GM18873 (cell line): ENCODE measurements around the gene TXN2.
"Not testable (repeated sequence)": the region's sequence is repeated elsewhere in the genome, so short reads cannot be mapped to it uniquely, and the experiment has no call there.

Source experiments
- ATAC-seq: cut with Tn5 transposase; IDR thresholded peaks from one replicate; pipeline ENCODE4 v1.9.1; 2021; ENCODE audit warnings: mild to moderate bottlenecking, moderate library complexity, moderate number of reproducible peaks; ENCODE audit not compliant: unreplicated experiment, low FRiP score

Gene TXN2

DNA sequence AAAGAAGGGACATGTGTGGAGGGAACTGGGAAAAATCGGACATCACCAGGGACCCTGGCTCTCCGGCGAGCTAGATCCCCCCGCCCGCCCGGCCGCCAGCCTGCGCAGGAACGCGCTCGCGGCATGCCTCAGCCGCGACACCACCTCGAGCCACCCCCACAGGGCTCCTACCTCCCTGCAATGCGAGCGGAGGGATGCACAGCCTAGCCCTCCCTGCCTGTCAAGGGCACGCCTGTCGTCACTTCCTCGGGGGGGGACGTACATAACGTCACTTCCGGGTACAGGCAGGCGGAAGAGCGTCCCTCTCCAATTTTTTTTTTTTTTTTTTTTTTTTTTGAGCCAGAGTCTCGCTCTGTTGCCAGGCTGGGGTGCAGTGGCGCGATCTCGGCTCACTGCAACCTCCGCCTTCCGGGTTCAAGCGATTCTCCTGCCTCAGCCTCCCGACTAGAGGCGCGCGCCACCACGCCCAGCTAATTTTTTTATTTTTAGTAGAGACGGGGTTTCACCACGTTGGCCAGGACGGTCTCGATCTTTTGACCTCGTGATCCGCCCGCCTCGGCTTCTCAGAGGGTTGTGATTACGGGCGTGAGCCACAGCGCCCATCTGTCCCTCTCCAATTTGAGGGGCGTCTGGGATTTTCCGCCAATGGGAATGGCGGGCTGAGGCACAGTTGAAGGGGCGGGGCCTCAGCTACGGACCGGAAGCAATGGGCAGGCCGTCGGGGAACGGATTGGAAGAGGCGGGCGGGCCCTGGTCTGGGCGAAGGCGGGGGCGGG is at the start of gene TXN2:
Gene TXN2 (minus strand): TSS at position 248 of the 776 bp plus-strand sequence. CDS start 803 bp downstream, outside the sequence.
- ATAC-seq, result peak; percentile 73

- peak; percentile 92 for ATAC-seq
Observed at GRCh38 chr22:36528795-36529751, 47.6 kb upstream of the TXN2 start, which contains the start of gene EIF3D. EIF3D (minus strand) TSS chr22:36529166; CDS start chr22:36526121, 3,045 bp downstream.

DNA sequence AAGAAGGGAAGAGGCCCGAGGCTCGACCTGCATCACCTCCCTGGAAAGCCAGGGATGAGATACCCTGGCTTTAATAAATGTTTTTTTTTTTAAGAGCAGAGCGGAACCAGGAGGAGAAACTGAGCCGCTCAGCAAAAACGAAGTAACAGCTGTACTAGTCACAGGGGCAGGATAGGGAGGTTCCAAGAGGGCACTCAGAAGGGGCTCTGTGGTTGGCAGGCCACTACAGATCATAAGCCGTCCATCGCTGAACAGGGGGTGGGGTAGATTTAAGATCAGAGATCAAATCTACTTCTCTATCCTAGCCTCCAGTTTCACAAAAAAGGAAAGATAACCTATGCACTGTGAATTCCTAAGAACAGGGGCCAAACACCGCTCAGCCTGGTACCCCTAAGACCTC is 46.9 kb upstream of the TXN2 start:
- ATAC-seq, result no peak

- ATAC-seq, result no peak
Observed at GRCh38 chr22:36522662-36523061, 41.2 kb upstream of the TXN2 start.

- no peak for ATAC-seq
Observed at GRCh38 chr22:36520423-36520822, 39.0 kb upstream of the TXN2 start.

- not testable (repeated sequence) for ATAC-seq
Observed at GRCh38 chr22:36519906-36520305, 38.5 kb upstream of the TXN2 start.

DNA sequence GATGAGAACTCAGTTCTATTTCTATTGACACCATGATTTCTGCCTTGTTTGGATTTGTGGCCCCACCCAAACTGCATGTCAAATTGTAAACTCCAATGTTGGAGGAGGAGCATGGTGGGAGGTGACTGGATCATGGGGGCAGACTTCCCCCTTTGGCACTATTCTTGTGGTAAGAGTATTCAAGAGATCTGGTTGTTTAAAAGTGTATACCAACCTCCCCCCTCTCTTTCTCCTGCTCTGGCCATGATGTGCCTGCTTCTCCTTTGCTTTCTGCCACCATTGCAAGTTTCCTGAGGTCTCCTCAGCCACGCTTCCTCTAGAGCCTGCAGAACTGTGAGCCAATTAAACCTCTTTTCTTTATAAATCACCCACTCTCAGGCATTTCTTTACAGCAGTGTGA is 33.3 kb upstream of the TXN2 start:
- no peak for ATAC-seq

DNA sequence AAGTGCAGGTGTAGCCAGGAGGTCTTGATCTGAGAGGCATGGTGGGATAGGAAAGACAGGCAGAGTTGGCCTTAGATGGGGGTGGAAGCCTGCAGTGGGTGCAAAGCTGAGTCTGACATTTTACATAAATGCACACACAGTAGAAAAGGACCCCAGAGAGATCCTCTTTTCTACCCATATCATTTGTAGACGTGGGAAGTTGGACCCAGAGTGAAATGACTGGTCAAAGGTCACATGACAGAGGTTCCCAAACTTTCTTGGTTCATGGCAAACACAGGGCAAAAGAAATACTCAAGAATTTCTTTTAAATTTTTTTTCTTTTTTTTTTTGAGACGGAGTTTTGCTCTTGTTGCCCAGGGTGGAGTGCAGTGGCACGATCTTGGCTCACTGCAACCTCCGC is 31.6 kb upstream of the TXN2 start:
- ATAC-seq, result no peak

DNA sequence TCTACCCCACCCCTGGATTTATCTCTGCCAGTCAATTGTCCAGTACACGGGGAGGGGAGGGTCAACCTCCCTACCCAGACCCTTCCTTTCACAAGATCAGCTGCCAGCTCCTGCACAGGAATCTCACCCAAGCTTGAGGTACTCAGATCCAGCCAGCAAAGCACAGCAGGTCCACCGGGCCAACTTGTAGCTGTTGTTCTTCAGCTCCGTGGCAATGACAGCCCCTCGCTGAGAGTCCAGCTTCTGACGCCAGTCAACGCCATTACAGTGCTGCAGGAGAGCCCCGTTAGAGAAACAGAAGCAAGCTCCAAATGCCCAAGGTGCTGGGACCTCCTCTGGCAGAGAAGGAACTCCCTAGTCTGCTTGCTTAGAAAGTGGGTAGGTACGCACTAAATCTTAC is 30.9 kb upstream of the TXN2 start:
- ATAC-seq, result no peak

GRCh38 chr22:36510966-36511881 is 29.8 kb upstream of the TXN2 start:
- no peak for ATAC-seq

DNA sequence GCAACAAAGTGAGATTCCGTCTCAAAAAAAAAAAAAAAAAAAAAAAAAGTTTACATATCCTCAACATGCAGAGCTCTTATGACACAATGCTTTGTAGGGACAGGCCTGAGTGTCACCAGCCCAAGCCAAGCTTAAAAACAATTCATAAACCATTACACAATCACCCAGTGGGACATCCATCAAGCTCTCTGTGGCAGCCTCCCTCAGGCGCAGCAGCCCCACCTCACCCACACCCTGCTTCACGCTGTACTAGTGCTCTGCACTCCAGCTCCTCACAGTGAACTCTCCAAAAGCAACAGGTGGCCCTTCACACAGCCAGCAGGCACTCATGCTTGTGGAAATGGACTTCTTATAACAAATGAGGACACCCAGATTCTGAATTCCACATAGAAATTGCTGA is 28.9 kb upstream of the TXN2 start:
- no peak for ATAC-seq

DNA sequence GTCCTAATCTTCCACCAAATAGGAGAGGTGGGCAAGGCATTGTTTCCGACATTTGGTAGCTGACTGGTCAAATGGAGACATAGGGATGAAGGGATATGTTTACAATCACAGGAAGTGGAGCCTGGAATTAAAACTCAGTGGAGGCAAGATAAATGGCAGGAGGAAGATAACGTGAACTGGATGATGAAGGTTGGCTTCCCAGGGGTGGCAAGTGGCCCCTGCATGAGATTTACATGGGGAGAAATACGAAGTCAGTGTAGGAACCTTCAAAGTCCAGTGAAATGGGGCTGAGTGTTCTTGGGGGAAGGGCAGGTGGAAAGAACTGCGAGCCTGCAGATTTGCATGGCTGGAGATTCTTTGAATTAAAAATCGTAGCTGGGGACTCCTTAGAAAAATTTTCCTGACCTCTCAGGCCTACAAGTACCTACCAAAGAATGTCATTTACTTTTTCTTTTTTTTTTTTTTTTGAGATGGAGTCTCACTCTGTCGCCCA is 26.1 kb upstream of the TXN2 start:
- ATAC-seq, result no peak

DNA sequence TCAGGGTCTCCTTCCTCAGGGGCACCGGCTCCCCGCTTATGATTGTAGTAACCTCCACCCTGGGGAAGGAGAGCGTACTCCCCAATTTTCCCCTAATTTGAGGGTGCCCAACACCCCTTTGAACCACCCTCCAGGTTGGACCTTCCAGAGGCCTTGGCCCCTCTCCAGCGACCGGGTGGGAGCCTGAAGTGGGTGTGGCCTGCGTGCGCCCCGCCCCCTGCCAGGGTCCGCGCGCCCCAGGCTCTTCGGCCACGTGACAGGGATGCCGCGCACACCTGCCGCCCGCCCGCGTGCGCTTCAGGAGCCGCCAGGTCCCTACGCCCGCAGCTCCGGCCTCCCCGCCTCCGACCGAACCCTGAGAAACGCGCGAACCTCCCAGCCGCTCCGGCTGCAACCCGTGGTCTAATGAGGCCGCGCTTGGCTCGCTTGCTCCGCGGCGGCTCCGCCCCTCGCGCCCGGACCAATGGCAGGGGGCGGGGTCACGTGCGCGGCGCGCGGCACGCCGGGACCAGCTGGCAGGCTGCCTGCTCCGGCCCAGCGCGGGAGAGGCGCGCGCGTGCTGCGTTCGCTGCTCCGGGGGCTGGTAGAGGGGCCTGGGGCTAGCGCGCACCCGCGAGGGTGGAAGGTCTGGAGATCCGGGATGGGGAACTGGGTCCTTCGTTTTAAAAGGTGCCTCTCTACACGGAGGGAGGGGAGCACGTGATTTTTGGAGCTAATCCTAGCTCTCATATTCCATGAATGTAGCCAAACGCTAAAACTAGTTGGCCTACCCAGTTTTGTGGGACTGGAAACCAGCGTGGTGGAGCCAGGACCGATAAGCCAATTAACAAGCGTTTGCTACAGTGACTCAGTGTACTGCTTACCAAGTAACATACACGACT is 25.4 kb upstream of the TXN2 start, which contains the start of gene FOXRED2:
Gene FOXRED2 (minus strand): TSS at position 404 of the 881 bp plus-strand sequence. CDS start 618 bp downstream, outside the sequence.
- ATAC-seq, result peak; percentile 49

DNA sequence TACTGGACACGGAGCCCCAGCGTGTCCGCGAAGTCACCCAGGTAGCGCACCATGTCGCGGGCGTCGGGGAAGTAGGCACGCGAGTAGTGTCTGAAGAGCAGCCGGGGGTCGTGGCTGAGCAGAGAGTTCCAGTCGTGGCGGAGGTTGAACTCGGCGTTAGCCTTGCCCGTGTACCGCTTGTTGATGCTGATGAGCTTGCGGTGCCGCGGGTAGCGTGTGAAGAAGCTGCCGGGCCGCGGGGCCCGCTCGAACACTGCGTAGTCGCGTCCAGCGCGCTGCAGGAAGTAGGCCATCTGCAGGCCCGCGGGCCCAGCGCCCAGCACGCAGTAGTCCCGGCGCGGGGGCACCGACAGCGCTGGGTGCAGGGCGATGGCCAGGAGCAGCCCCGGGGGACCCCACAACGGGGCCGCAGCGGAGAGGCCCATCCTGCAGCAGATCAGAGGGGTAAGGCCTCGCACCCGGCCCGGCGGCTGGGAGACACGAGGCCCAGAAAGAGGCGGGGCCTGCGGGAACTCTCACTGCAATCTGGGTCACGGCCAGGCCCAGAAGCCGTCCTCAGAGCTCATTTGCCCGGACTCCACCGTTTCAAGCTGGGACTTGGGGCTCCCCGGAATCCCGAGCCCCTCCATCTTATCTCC is 24.7 kb upstream of the TXN2 start:
- ATAC-seq, result no peak

DNA sequence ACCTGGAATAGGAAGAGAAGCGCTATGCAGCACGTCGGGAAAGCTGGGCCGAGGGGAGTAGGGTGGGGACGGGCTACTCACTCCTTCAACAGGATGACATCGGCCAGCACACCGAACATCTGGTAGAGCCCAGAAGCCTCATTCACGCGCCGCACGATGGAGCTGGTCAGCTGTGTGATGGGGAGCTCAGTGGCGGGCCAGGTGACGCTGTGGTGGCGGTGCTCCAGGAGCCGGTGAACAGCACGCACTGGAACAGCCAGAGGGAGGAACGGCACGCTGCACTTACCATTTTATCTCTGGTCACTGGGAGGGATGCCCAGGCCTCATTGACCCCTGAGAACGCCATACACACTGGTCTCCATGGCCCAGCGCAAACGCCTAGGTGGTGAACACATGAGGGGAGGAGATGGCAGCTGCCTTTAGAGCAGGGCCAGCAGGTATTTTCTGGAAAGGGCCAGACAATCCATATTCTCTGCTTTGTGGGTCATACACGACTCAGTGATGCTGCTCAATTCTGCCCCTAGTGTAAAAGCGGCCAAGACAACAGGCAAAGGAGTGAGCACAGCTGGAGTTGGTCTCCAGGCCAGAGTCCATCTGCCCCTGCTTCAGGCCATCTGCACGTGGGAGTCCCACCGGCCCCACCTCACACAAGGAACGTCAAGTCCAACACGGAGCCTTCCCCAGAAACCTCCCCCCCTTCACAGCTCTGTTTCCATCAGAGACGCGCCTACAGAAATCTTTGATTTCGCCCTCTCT is 16.6 kb upstream of the TXN2 start:
- ATAC-seq, result no peak

DNA sequence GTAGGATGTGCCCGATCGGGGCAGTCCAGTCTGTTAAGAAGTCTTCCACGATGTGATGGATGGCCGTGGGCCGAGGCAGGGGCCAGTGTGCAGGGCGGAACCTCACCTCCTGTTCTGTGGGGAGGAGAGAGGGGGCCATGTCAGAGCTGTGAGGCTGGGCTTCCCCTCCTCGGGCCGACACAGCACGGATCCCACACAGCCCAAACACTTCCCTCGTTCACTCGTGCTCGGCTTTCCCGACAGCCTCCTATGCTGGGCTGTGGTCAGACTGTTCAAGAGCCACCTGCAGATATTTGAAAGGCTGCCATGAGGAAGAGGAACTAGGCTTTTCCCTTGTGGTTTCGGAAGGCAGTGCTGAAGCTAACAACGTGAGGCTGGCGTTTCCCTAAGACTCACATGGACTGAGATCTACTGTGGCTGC is 12.3 kb upstream of the TXN2 start:
- ATAC-seq, result no peak

GRCh38 chr22:36492109-36492508 is 10.7 kb upstream of the TXN2 start:
- ATAC-seq, result no peak

DNA sequence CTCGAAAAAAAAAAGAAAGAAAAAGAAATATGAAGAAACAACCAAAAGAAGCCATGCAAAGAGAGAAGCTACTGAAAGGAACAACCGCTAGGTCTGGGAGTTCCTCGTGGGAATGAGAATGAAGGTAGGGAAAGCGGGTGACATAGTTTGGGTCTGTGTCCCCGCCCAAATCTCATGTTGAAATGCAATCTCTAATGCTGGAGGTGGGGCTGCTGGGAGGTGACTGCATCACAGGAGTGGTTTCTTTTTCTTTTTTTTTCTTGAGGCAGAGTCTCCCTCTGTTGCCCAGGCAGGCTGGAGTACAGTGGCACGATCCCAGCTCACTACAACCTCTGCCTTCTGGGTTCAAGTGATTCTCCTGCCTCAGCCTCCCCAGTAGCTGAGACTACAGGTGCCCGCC is 9.7 kb upstream of the TXN2 start:
- ATAC-seq, result no peak
